ENCODE results near the gene SYTL2. TPM values are rescaled to one million over a fixed set of nuclear protein-coding genes. Genes with fewer than 3 reads are reported as not detected.

SYTL2 gene
- total and polyA plus RNA-seq, 8 donors, result 5.4 to 391 (median 188) TPM

DNA sequence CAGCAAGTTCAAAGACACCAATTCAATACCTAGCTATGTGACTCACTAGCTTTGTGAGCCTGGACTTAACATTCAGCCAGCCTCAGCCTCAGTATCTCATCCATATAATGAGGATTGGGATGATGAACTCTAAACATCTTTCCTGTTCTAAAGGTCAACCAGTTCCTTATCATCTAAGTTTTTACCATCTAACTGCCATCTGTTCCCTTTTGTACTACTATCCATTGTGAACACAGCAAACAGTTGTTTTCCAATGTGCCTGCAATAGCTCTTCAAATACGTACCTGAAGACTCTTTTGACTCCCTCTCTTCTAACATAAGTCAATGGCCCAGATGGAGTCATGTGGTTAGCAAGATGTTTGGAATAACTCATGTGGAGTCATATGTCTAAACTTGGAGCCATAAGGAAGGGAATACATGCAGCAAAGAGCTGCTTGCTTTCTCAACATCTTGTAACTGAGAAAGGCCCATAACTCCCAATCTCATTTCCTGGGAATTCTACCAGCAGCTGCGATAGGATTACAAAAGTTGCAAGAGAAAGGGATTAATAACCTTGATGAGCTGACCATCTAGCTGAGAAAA is 19.4 kb downstream of the SYTL2 start:
- WGBS, 5 donors, result 83 to 96% (median 90%) methylated on average over 2 of the region's 2 CpGs

DNA sequence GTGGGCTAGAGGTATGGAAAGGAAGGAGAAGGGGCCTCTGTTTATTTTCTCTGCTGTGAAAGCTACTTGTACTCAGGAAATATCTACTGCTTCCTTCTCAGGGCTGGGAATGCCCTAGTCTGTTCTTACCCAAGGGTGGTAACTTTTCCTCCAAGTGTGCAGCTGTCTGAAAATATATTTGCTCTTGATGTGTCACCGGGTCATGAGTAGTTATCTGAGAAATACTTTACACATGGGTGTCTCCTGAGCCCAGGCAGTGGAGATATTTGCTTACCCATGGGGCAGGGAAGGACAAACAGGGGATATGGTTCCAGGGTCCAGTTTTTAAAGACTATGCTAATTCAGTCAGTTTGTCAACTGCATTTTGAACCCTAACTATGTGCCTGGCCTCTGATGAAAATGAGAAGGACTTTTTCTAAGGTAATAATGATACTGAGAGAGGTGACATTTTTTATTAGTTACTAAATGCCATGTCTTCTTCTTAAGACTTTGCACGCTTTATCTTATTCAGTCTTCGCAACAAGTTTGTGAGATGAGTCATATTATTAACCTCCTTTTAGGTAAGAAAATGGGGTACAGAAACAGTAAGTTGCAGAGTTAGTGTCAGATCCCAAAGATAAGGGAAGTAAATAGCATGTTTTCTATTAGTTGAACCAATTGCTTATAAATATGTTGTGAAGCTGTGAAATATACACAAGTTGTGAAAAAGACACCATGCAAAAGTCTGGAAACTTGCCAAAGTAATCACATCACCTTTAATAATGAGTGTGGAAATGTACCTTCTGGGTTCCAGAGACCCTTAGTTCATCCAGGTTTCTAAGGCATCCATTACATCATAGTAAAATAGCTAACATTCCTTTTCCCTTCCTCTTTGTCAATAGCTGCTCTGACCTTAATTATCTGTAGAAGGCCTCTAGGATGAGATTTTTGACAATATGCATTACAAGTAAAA is 22.9 kb downstream of the SYTL2 start:
- Histone ChIP-seq H3K27ac (peak overlapping the region in 3 of 5 donors; percentile 11 to 74 (median 25)), H3K27me3 (no peaks in the 10 kb centered on the region), H3K36me3 (no peaks in the 10 kb centered on the region), H3K9me3 (no peaks in the 10 kb centered on the region), H3K4me3 (no peak overlapping the region), H3K4me1 (peaks cover 3 to 15% (median 4%) of the 10 kb centered on the region in 4 donors)
- intact Hi-C loops (cut with DNase I; ENCODE audit: low total_unique reads), result no loop called here
- peak in 1 of 2 donors; percentile 78 for DNase-seq
- TF ChIP-seq POLR2AphosphoS5 (IDR thresholded peaks at IDR 0.05) (peak in 2 of 3 donors; percentile 46 to 65), POLR2A (IDR thresholded peaks at IDR 0.05) (no peak), EP300 (IDR thresholded peaks at IDR 0.05) (no peak)
- TF ChIP-seq, protein P1, sequence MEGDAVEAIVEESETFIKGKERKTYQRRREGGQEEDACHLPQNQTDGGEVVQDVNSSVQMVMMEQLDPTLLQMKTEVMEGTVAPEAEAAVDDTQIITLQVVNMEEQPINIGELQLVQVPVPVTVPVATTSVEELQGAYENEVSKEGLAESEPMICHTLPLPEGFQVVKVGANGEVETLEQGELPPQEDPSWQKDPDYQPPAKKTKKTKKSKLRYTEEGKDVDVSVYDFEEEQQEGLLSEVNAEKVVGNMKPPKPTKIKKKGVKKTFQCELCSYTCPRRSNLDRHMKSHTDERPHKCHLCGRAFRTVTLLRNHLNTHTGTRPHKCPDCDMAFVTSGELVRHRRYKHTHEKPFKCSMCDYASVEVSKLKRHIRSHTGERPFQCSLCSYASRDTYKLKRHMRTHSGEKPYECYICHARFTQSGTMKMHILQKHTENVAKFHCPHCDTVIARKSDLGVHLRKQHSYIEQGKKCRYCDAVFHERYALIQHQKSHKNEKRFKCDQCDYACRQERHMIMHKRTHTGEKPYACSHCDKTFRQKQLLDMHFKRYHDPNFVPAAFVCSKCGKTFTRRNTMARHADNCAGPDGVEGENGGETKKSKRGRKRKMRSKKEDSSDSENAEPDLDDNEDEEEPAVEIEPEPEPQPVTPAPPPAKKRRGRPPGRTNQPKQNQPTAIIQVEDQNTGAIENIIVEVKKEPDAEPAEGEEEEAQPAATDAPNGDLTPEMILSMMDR (IDR thresholded peaks at IDR 0.05), result no peak
- WGBS, 5 donors, result 45 to 74% (median 51%) methylated on average over 3 of the region's 3 CpGs

More for the DNA sequence above, 19.4 kb downstream of the SYTL2 start:
- H3K9me3 ChIP-seq, result no peaks in the 10 kb centered on the region
- H3K36me3 ChIP-seq, result no peaks in the 10 kb centered on the region
- intact Hi-C loops (cut with DNase I; ENCODE audit: low total_unique reads), result no loop called here
- no peaks in the 10 kb centered on the region for H3K27me3 ChIP-seq
- DNase-seq, result no peak
- no peak overlapping the region for H3K27ac ChIP-seq
- no peak overlapping the region for H3K4me3 ChIP-seq
- no peak for TF ChIP-seq POLR2A (IDR thresholded peaks at IDR 0.05)
- no peak for TF ChIP-seq POLR2AphosphoS5 (IDR thresholded peaks at IDR 0.05)
- TF ChIP-seq EP300 (IDR thresholded peaks at IDR 0.05), result no peak
- TF ChIP-seq, protein P1 (IDR thresholded peaks at IDR 0.05), result no peak
- H3K4me1 ChIP-seq, result peaks cover 0 to 43% (median 12%) of the 10 kb centered on the region in 4 donors

DNA sequence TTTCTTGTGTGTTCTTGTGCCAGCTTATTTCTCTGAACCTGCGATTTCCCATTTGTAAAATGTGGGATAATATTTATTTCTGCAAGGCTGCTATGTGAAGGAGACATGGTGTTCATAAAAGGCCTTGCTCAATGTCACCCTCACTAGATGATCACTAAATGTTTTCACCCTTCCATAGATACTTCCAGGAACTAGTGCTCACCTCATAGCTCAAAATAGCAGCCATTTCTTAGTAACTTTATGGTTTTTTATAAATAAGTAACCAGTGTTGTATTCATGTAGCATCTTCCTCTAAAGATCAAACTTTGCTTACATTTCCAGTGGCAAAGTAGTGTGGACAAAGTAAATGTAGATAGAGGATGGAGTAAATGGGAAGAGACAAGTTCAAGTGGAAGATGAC is 23.8 kb downstream of the SYTL2 start:
- WGBS, 5 donors, result 65 to 76% (median 74%) methylated on average over 1 of the region's 1 CpG
- peak overlapping the region in 4 of 5 donors; percentile 11 to 74 (median 44) for H3K27ac ChIP-seq
- no peak for TF ChIP-seq POLR2AphosphoS5 (IDR thresholded peaks at IDR 0.05)
- TF ChIP-seq EP300 (IDR thresholded peaks at IDR 0.05), result no peak
- TF ChIP-seq POLR2A (IDR thresholded peaks at IDR 0.05), result no peak
- TF ChIP-seq, protein P1 (IDR thresholded peaks at IDR 0.05), result no peak
- no peaks in the 10 kb centered on the region for H3K27me3 ChIP-seq
- no peak overlapping the region for H3K4me3 ChIP-seq
- intact Hi-C loops (cut with DNase I; ENCODE audit: low total_unique reads), result no loop called here
- H3K36me3 ChIP-seq, result no peaks in the 10 kb centered on the region
- no peaks in the 10 kb centered on the region for H3K9me3 ChIP-seq
- DNase-seq, result no peak
- H3K4me1 ChIP-seq, result peaks cover 3 to 15% (median 4%) of the 10 kb centered on the region in 4 donors

DNA sequence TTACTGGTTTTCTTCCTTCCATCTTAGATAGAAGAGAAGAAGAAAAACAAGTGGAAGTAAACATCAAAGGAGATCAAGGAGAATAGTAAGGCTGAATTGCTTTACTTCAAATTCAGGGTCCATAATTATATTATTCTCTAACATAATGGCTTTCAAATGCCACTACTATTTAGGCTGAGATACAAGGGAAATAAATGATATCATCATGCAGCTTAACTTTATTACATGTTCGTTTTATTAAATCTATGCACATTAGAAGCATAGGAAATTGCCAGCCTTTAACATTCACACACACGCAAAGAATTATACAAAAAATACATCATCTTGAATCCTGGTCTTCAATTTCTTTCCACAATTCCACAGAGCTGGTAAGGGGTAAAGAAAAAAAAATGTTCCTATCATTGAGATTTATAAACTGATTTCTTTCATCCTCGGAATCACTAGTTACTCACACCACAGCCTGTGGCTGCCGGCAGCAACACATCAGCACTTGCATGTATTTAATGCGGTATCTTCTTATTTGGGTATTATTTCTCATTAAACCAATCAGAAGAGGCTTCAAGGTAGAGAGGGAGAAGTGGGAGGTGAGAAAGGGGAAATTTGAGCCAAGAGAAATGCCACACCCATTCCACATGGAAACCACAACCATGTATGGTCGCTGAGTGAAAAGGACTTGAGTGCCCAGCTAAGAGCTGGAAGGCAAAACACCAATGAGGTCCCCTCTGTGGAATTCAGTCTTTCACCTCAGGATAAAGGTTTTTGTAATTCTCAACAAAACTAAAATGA is 26.3 kb downstream of the SYTL2 start:
- H3K27ac ChIP-seq, result peak overlapping the region in 1 of 5 donors; percentile 14
- no peak for DNase-seq
- intact Hi-C loops (cut with DNase I; ENCODE audit: low total_unique reads), result no loop called here
- WGBS, 5 donors, result 81 to 91% (median 89%) methylated on average over 6 of the region's 6 CpGs
- no peaks in the 10 kb centered on the region for H3K27me3 ChIP-seq
- H3K36me3 ChIP-seq, result no peaks in the 10 kb centered on the region
- TF ChIP-seq POLR2A (IDR thresholded peaks at IDR 0.05), result no peak
- TF ChIP-seq, protein P1 (IDR thresholded peaks at IDR 0.05), result no peak
- no peak for TF ChIP-seq POLR2AphosphoS5 (IDR thresholded peaks at IDR 0.05)
- TF ChIP-seq EP300 (IDR thresholded peaks at IDR 0.05), result no peak
- peaks cover 7 to 34% (median 10%) of the 10 kb centered on the region in 4 donors for H3K4me1 ChIP-seq
- no peaks in the 10 kb centered on the region for H3K9me3 ChIP-seq
- no peak overlapping the region for H3K4me3 ChIP-seq

All from stomach (tissue), 9 donors.